Cerebellar nuclear complex (tissue), 1 donor: ENCODE results near the gene TMEM255B.

Experiments used
- DNase-seq, 2 experiments: peaks; one replicate each; lab custom pipeline; 2025; lab: John Stamatoyannopoulos, UW

The TMEM255B gene

DNA sequence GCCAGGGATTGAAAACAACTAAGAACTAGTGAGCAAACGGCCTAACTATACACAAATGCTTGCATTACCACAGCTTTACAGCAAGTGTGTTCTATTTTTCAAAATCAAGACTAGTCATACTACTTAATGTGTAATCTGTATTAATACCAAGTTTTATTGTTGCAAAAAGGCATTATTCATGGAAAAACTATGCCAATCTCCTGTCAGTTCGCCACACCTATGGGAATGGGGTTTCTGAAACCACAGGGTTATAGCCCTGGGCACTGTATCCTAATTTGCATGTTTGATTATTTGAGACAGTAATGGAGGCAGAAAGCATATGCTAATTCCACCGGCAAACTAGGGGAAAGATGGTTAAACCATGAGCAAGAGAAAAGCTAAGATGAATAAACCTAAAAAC lies 90.5 kb downstream of the TMEM255B start:
- no peak for DNase-seq

DNA sequence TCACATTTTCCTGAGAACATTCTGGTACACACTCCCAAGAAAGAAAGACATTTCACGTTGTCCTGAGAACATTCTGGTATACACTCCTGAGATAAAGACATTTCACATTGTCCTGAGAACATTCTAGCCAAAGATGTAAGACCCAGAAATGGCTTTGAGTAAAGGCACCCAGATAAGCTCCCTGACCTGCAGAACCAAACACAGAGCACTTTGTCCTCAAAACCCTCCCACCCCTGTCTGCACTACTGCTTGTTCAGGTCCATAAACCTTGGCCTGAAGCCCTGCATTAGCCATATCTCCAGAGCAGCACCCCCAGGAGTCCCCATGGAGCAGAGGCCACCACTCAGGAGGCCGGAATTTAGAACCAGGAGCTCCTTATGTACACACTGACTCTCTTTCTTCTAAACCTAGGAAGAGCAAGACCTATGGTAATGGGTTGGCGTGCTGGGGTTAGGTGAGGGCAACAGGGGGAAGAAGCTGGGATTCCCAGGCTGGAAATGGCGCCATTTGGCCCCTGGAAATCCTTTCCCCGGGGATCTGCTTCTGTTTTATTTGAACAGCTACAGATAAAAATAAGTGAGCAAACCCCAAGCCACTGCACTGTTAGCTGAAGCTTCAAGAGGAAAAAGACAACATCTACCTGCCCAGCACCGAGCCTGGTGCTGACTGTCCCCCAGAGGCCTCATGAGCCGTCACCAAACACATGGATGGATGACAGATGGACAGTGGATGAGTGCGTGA lies 91.1 kb downstream of the TMEM255B start:
- DNase-seq, result no peak

DNA sequence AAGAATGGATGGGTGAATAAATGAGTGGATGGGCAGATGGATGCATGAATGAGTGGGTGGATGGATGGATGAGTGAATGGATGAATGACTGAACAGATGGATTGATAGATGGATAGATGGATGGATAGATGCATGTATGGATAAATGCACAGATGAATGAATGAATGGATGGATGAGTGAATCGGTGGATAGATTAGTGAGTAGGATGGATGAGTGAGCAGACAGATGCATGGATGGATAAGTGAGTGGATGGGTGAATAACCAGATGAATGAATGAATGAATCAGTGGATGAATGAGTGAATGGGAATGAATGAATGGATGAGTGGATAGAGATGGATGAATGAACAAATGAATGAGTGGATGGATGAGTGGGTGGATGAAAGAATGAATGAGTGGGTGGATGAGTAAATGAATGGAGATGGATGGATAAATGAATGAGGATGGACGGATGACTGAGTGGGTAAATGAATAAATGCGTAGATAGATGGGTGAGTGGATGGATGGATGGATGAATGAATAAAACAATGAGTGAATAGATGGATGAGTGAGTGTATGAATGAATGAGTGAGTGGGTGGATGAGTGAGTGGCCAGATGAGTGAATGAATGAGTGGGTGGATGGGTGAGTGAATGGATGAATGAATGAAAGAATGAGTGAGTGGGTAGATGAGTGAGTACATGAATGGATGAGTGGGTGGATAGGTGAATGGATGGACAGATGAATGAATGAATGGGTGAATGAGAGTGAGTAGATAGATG lies 91.9 kb downstream of the TMEM255B start:
- DNase-seq, result no peak

DNA sequence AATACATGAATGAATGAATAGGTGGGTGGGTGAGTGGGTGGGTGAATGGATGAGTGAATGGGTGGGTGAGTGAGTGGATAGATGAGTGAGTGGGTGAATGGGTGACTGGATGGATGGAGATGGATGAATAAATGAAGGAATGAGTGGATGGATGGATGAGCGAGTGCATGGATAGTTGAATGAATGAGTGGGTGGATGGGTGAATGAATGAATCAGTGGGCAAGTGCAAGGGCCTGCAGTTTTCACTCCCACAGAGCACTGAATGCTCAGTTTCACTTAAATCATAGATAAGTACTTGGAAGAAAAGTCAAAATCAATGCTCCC lies 92.4 kb downstream of the TMEM255B start:
- DNase-seq, result no peak

DNA sequence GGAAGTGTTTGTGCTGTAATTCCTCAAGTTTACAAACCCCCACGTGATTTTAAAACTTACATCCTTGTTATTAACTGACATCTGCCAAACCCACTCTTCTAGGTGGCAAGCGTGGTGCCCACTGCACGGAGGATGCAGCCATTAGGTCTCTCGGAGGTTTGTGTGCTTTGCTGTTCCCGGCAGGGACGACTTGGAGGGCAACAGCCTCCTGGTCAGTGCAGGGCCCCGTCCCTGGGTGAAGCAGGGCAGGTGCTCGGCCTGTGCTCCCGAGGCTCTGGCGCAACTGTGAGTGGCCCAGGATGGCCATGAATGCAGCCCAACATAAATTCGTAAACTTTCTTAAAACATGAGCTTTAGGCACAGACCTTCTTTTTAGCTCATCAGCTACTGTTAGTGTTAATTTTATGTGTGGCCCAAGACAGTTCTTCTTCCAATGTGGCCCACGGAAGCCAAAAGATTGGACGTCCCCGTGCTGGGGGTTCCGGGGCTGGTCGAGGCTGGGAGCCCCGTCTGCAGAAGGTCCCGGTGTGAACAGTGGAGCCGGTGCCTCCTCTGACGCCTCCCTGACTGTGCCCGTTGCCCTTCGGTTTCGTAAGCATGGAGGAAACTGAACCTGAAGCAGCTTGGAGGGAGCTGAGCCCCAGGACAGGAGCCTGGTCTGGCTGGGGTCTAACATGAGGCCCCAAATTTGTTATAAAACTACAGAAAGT lies 93.0 kb downstream of the TMEM255B start:
- DNase-seq, result no peak

DNA sequence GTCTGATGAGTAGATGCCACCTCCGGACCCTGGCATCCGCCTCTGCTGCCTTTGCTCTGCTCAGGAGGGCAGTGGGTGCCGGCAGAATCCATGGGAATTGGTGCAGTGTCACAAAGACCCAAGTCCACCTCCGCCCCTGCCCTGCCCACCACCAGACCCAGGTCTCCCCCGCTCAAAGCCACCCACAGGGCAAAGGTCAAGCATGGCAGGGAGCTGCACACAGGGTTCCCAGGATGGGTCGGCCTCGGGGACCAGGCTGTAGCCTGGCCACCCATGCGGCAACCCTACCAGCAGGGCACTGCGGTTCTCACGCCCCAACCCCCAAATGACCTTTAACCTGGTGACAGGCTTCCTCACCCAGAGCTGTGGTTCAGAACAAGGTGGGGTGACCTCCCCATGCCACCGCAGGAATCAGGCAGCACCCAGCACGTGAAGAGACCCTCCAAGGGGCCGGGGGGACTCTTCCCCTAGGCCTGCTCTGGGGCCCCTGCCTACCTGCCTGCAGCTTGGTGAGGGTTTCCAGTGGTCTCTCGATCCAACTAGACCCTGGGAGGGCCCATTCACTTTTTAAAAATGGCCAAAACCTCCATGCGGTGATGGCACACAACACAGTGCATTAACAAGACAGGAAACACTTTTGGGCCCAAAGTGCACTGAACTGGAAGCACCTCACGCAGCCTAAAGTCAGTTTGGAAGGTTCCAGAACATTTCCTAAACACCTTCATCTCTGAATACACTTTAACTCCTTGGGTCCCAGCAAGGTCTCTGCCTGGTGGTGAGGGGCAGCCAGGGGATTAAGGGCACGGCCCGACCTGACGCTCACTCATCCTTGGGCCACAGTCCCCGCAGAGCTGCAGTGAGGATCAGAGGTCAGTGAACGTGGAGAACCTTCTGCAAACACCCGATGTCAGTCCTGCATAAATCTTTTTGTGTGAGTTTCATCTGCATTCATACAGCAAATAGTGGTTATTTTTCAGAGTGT lies 93.8 kb downstream of the TMEM255B start:
- DNase-seq, result no peak

DNA sequence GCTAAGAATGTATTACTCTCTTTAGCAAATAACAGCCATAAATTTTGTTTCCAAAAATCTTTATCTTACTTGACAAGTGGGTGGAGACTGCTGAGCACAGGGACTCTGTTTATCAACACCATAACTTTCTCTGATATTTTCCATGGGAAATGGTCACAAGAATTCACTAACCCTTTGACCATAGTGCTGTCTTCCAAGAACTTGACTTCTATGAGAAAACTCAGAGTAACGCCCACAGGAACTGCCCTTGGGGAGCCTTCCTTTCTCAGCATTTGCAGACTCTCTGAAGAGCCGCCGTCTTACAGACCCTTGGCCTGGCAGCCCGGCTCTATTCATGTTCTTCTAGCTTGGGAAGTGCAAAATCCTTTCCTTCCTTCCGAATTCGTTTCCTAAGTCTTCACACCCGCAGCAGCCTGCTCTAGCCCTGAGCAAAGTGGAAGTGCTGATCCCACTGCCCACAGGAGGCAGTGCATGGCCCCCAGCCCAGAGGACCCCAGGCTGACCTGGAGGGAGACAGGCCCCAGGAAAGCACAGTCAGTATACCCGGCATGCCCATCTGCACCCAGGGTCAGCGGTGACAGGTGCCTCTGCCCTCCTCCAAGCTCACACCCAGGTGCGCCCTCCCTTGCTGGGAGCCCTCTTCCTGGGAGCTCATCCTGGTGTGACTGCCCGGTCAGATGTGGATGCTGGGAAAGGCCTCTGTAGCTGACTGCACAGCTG lies 94.7 kb downstream of the TMEM255B start:
- no peak for DNase-seq

DNA sequence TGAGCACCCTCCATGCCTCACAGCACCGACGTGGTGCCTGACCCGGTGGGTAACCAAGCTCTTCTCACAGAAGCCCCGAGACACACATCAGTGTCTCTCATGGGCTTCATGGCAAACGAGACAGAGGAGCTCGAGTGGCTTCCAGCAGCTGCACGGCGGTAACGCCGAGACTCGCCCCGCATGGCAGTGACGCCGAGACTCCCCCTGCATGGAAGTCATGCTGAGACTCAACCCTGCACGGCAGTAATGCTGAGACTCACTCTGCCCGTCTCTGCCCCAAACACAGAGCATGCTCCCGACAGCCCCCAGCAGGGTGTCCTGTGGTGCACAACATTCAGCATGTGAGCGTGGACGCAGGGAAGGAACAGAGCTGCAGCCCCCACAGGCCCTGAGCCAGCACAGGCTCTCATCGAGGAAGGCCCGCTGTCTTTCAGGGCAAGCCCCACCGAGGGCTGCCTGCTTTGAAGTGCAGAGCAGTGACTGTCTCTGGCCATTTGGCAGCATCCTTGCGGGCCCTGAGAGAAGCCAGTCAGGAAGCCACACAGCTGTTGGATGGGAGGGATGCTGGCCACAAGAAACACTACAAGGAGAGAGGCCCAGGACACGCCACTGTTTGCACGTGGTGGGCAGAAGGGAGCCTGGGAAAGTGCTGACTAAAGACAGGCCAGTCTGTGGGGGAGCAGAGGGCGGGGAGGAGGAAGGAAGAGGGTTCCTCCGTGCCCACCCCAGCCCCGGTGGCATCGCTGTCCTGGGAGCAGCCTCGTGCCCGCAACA lies 95.4 kb downstream of the TMEM255B start:
- no peak for DNase-seq

DNA sequence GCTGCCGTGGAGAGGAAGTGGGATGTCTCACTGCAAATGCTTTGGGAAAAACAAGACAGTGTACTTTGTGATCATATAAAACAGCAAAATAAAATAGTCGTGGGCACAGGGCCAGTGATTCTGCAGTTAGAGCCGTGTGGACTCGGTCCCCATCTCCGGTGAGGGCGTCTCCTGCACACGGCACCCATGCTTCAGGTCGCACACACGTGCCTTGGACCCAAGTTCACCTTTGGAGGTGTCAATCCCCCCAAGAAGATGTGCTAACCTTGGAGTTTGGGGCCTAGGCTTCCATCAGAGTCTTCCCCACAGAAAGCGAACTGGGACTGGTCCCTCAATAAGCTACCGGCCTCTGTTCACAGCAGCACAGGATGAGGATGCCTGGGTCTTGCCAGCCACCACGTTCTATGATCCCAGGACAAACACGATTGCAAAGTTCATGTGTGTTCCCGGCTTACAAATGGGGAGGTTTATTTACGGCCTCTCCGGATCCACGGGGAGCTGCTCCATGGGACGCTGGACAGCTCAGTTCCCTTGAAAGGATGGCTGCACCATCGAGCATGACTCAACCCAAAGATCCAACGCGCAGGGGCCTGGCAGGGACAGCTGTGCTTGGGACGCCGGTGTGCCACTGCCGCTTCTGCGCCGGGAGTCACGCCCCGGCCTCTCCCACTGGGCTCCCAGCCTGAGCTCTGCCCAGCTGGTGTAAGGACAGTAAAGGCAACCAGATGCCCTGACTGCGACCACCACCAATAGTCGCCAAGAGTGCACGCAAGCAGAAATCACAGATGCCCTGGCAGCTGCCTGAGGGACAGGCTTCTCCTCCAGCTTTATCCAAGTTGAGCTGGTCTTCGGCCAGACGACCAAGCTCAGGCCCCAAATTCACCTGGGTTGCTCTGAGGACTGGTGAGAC lies 96.2 kb downstream of the TMEM255B start:
- no peak for DNase-seq

DNA sequence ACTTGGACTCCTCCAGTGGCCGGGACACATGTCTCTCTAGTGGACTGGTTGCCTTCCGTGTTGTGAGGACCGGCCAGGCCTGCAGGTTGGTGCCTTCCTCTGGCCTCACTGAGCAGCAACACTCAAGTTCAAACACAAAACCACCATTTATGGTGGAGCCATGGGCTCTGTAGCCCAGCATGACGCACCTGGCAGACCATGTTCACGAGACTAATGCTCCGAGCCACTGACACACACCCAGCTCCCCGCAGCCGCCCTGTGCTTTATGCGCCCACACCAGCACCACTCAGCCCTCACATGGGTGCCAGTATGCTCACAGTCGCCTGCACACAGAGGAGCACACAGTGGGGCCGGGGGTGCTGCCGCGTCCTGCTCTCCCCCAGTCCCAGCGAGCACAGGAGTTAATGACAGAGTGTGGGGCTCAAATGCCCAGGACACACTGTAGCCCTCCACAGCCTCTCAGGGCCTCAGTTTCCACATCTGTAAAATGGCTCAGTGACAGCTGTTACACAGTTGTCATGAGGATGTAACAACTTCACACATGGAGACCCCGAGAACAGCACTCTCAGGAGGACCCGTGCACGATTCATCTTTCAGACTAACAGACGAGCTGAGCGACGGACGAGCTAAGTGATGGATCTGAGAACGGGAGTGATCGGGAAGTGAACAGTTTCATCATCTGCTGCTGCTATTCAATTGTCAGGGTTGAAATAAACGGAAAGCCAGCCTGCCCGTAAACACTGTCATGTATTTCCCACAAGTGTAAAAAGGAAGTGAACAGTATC lies 97.1 kb downstream of the TMEM255B start:
- no peak for DNase-seq

DNA sequence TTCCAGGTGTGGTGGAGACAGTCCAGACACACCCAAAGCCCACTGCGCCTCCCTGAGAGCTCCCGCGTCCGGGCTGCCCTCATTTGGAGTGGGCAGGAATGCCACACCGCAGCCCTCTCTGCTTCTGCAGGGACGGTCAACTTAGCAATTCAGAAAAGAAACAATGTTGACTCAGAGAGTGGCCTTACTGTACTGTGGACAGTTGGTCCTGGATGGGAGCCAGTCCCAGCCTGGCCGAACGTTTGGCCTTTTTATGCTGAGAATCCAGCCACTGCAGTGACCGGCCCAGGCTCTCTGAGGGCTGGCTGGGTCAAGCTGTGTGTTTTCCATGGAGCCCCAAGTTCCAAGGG lies 97.7 kb downstream of the TMEM255B start:
- DNase-seq, result no peak

DNA sequence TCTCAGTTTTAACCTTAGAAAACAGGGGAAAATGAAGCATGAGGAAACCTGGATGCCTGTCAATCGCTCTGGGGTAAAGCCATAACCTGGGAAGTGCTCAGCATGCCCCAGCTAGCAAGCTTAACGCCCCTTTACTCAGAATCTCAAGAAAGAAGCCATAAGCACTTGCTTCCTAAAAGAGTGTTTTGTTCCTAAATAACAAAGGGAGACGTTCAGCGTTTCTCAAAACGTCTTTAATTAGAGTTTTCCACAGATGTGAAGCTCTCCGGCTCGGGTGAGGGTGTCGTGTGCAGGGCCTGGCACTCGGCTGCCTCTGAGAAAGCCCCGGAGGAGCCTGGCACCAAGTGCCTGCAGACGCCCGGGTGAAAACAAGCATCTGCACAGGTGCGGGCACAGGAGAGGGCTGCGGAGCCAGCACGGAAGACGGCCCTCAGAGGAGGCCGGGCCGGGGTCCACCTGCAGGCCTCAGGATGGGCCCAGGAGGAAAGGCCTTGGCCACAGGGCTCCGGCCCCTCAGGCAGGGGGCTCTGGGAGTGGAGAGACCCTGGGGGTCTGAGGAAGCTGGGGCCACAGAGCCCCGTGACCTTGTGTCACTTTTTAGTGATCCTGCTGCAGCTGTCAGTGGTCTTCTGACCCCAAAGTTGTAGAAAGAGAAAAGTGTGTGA lies 98.6 kb downstream of the TMEM255B start:
- no peak for DNase-seq

DNA sequence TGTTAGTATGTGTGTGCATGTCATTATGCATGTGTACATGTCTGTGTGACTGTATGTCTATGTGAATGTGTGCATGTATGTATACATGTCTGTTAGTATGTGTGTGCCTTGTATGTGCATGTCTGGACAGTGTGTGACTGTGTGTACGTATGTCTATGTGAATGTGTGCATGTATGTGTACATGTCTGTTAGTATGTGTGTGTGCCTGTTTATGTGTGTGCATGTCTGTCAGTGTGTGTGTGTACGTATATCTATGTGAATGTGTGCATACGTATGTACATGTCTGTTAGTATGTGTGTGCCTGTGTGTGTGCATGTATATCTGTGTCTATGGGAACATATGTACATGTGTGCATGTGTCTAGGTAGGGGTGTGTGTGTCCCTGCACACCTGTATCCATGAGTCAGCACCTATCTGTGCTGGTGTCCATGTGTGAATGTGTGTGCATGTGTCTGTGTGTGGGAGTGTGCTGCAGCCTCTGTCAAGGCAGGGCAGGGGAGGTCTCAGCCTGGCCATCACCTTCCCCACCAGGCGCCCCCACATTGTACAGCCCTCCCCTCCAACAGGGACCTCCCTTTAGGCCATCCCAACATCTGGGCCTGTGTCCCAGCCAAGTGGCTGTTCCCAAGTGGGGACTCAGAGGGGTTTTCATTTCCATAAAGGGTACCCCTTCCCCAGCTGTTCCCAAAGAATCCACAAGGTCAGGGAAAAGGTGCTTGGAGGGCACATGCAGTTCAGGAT lies 100.5 kb downstream of the TMEM255B start:
- DNase-seq, result no peak

DNA sequence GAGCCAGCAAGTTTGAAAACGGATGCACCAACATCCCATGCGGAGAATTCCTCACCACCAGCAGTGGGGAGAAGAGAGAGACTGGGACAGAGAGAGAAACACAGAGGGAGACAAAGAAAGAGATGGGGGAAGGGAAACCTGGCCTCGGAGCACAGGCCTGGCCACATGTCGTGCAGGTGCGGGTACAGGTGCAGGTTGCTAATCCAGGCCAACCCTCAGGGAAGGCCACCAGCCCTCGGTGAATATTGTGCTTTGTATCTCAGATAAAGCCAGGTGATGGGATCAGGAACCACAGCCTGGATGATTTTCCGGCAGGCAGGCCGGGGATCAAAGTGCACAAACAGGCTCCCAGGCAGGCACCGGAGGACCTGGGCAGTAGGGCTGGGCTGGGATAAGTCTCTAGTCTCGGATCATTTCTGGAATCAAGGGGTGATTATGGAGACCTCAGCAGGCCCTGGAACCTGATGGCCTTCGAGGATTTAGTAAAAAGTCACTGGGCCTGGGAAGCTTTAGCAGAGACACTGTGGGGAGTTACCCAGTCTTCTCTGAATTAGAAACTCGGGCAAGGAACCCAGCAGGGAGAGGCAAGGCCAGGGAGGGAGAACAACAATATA lies 101.1 kb downstream of the TMEM255B start:
- DNase-seq, result no peak

DNA sequence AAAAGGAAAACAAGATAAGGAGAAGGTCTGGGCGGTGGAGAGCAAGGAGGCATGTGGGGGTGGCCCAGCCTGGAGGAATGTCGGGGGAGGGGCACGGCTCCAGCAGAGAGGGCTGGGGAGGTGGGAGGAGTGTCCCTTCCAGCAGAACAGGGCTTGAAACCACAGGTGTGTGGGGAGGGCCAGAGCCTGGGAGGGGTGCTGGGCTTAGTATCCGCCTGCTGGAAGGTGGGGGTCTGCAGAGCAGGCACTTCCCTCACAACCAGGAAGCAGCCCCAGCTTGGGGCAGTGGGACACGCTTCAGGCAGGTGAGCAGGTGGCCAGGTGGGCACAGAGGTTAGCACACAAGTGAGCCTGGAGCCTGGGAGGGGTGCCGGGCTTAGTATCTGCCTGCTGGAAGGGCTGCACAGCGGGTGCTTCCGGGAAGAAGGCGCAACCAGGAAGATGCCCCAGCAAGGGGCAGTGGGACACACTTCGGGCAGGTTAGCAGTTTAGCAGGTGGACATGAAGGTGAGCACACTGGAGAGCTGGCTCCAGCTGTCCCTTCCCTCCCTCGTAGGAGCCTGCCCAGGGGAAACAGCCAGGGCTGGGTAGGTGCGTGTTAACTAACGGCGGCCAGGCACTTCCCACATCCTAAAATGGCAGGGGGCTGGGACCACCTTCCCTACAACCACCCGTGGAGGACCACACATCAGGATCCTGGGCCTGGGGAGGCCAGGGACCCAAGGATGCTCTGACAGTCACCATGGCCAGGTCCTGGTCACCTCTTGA lies 101.8 kb downstream of the TMEM255B start:
- no peak for DNase-seq

DNA sequence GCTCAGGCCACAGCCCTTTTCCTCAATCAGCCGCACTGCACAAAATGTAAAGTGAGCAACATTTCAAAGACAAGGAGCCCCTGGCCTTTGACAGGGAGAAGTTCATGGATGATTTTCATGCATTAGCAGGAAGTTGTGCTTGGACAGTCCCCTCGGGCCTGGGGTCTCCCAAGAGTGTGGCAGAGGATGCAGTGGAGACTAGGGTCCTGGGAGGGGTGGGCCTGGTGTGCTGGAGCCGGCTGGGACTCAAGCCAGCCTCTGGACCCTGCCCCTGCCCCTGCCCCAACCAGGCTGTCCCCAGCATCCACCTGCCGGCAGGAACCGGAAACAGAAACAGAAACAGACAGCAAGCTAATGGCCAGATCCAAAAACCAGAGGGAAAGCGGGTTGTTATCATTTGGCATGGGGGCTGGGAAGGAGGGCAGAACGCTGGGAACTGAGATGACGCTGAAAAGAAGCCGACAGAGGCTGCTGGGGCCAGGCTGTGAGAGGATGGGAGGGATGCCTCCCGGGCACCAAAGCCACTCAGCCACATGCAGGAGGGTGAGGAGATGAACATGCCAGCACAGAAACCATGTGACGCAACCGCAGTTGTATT lies 102.5 kb downstream of the TMEM255B start:
- DNase-seq, result no peak
